ENCODE measurements around the gene GPC6.

GRCh38 chr13:93230261-93230855 is 3.8 kb downstream of the GPC6 start:
- no peak for TF ChIP-seq CTCF (conservative IDR thresholded peaks at IDR 0.05; ENCODE audit: low read length)
- no peak for TF ChIP-seq EZH2phosphoT487 (IDR thresholded peaks at IDR 0.05; ENCODE audit: borderline replicate concordance)
